Measurements from ENCODE around the gene PRIMA1. TPM values are rescaled to one million over a fixed set of nuclear protein-coding genes. Genes with fewer than 3 reads are reported as not detected.

PRIMA1 gene
- total RNA-seq, 3 donors from 2014 or later, result 1.6 to 46.4 (median 3.0) TPM

DNA sequence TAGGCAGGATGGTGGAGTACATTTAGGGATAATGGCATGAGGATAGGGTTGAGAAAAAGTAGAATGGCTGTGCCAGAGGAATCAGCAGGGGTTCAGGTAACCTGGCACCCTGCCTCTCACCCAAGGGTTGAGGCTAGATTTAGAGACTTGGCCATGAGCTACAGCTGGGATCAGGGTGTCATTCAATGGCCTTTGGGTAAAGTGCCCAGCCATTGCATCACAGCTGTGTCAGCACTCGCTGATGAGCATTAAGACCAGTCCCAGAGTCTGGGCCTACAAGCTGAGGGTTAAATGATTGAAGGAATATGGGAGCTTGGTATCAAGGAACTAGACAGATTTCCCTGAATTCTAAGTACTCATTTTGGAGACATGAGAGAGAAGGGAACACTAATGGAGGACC is 113.9 kb downstream of the PRIMA1 start:
- H3K4me1 ChIP-seq (ENCODE audit: low read depth), result no peaks in the 10 kb centered on the region
- intact Hi-C loops (cut with DNase I, micrococcal nuclease), result no loop called here
- ATAC-seq, result no peak

GRCh38 chr14:93669632-93670031 is 118.7 kb downstream of the PRIMA1 start:
- intact Hi-C loops (cut with DNase I, micrococcal nuclease), result no loop called here
- TF ChIP-seq, protein P1, sequence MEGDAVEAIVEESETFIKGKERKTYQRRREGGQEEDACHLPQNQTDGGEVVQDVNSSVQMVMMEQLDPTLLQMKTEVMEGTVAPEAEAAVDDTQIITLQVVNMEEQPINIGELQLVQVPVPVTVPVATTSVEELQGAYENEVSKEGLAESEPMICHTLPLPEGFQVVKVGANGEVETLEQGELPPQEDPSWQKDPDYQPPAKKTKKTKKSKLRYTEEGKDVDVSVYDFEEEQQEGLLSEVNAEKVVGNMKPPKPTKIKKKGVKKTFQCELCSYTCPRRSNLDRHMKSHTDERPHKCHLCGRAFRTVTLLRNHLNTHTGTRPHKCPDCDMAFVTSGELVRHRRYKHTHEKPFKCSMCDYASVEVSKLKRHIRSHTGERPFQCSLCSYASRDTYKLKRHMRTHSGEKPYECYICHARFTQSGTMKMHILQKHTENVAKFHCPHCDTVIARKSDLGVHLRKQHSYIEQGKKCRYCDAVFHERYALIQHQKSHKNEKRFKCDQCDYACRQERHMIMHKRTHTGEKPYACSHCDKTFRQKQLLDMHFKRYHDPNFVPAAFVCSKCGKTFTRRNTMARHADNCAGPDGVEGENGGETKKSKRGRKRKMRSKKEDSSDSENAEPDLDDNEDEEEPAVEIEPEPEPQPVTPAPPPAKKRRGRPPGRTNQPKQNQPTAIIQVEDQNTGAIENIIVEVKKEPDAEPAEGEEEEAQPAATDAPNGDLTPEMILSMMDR (IDR thresholded peaks at IDR 0.05), result no peak
- Histone ChIP-seq H3K36me3 (ENCODE audit: low read depth) (no peaks in the 10 kb centered on the region), H3K4me1 (ENCODE audit: low read depth) (no peaks in the 10 kb centered on the region), H3K9me3 (peaks cover 16% of the 10 kb centered on the region), H3K4me3 (no peak overlapping the region)
- no peak for DNase-seq
- no peak for ATAC-seq

More for the DNA sequence above, 113.9 kb downstream of the PRIMA1 start:
- Histone ChIP-seq H3K4me3 (no peak overlapping the region), H3K9me3 (no peaks in the 10 kb centered on the region), H3K36me3 (ENCODE audit: low read depth) (no peaks in the 10 kb centered on the region)
- no peak for DNase-seq
- TF ChIP-seq, protein P1 (IDR thresholded peaks at IDR 0.05), result no peak

Other genes starting within 250 kb of the PRIMA1 start
- gene FAM181A, start 138.9 kb upstream of the PRIMA1 start, total RNA-seq, result not detected
- 10 to 100 TPM in 1 of 3 donors, 1 to 10 TPM in 2; 5.2 to 89.1 (median 8.8) TPM for gene ASB2, start 188.1 kb upstream of the PRIMA1 start, total RNA-seq
- gene CCDC197, start 208.8 kb upstream of the PRIMA1 start, total RNA-seq, result not detected
- 1 to 10 TPM; 1.3 to 3.5 (median 1.4) TPM for gene OTUB2, start 237.9 kb upstream of the PRIMA1 start, total RNA-seq

Data from mucosa of descending colon (tissue), 3 donors.